ENCODE results near the gene DNAH14.
"Not testable (repeated sequence)": the region's sequence is repeated elsewhere in the genome, so short reads cannot be mapped to it uniquely, and the experiment has no call there.

The DNAH14 gene

DNA sequence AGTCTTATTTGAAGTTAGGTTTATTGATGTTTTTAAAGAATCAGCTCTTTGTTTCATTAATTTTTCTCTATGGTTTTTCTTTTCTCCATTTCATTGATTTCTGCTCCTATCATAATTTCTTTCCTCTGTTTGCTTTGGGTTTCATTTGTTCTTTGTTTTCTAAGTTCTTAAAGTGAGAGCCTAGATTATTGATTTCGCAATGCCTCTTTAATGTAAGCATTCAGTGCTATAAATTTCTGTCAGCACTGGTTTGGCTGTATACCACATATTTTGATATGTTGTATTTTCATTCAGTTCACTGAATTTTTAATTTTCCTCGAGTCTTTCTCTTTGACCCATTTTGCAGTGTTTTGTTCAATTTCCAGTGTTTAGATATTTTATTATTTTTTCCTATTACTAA is 68.7 kb downstream of the DNAH14 start:
- no peak for DNase-seq (ENCODE audit: low read depth)

DNA sequence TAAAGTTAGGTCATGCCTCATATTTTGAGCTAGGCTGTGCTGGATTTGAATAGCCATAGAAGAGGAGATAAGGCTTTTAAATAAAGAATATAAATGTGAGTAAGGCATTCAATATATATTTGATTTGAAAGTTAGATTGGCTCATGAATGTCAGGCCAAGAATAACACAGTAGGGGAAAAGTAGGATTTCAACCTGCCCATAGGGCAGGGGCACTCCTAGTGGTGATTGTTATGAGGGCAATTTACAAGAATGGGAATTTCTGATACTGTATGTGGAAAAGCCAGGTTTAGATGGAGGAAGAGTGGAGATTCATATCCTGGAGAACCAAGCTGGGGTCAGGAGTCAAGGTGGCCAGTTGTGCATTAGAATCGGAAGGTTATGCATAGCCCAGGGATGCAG is 74.9 kb downstream of the DNAH14 start:
- DNase-seq (ENCODE audit: low read depth) = no peak

DNA sequence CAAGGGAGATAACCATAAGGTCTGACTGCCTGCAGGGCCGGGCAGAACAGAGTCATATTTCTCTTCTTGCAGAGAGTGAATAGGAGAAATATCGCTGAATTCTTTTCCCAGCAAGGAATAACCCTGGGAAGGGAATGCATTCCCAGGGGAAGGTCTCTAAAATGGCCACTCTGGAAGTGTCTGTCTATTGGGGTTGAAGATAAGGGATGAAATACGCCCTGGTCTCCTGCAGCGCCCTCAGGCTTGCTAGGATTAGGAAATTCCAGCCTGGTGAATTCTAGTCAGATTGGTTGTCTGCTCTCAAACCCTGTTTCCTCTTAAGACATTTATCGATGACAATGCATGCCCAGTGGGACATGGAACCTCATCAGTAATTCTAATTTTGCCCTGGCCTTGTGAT is 76.9 kb downstream of the DNAH14 start:
- DNase-seq (ENCODE audit: low read depth) = not testable (repeated sequence)

DNA sequence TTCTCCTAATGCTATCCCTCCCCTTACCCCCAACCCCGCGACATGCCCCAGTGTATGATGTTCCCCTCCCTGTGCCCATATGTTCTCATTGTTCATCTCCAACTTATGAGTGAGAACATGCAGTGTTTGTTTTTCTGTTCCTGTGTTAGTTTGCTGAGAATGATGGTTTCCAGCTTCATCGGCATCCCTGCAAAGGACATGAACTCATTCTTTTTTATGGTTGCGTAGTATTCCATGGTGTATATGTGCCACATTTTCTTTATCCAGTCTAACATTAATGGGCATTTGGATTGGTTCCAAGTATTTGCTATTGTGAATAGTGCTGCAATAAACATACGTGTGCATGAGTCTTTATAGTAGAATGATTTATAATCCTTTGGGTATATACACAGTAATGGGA is 78.6 kb downstream of the DNAH14 start:
- DNase-seq (ENCODE audit: low read depth) = not testable (repeated sequence)

DNA sequence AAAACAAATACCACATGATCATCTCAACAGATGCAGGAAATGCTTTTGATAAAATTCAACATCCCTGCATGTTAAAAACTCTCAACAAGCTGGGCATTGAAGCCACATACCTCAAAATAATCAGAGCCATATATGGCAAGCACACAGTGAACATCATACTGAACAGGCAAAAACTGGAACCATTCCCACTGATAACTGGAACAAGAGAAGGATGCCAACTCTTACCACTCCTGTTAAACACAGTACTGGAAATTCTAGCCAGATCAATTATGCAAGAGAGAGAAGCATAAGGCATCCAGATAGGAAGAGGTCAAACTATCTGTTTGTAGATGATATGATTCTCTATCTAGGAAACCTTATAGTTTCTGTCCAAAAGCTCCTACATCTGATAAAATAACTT is 91.6 kb downstream of the DNAH14 start:
- no peak for DNase-seq (ENCODE audit: low read depth)

DNA sequence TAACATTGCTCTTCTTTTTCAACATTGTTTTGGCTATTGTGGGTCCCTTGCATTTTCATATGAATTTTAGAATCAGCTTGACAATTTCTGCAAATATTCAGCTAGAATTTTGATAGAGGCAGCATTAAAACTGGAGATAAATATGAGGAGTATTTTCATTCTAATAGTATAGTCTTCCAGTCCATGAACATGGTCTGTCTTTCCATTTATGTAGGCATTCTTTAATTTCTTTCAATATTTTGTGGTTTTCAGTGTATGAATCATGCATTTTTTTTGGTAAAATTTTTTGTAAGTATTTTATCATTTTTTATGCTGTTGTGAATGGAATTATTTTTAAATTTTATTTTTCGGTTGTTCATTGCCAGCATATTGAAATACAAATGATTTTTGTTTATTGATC is 97.2 kb downstream of the DNAH14 start:
- no peak for DNase-seq (ENCODE audit: low read depth)

DNA sequence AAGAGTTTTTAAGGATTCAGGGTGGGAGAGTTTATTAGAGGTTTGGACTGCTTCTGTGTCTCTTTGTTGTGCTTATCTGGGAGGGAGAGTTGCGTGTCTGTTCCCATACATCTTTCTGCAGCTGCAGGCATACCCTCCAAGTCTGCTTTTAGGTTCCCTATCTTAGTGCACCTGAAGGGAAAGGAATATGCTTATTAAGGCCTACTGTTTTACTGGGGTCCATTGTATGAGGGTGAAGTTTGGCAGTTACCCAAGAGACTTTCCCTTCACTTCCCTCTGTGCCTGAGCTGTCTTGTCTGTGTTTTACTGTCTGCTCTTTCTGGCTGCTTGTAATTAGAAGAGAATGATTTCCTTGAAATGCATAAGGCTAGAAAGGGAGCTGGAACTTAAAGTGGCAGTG is 107.0 kb downstream of the DNAH14 start:
- not testable (repeated sequence) for DNase-seq (ENCODE audit: low read depth)

DNA sequence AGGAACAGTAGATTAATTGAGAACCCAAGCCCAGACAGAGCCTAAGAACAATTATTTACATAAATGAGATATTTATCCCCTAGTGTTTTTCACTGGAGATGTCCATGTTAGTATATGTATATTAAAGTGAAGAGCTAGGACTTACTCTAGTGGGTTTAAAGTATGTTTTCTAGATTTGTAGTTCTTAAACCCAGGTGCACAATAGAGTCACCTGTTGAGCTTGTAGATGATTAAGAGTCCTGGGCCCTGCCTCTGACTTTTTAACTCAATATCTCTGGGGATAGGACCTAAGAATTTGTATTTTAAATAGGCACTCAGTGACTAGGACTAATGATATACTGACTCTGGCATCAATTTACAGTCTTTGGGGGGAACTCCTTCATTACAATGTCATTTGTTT is 112.8 kb downstream of the DNAH14 start:
- DNase-seq (ENCODE audit: low read depth) = no peak

DNA sequence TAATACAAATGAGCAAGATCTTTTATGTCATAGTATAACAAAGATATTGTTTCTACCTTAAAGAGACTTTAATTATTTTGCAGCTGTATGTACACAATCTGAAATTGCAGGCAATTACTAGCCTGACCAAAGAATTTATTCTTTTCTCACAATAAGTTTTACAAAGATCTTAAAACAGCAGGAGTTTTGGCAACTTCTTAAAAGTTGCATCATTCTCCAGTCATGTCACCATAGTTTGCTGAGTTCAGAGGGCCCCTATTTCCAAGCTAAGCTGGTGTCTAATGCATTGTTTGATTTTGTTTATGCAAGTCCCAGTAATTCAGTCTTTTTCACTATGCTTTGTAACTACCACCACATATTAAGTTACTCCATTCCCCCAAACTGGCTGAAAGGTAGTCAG is 114.8 kb downstream of the DNAH14 start:
- no peak for DNase-seq (ENCODE audit: low read depth)

DNA sequence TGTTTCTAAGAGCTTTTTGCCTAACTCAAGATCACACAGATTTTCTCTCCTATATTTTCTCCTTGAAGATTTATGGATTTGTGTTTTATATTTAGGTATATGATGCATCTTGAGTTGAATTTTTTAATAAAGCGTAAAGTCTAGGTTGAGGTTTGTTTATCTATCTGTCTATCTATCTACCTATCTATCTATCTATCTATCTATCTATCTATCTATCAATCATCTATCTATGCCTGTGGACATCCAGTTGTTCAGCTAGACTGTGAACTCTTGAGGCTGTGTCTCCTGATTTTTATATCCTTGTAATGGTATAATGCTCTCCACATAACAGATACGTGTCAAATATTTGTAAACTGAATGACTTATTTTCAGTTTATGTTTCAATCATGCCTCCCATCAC is 120.1 kb downstream of the DNAH14 start:
- no peak for DNase-seq (ENCODE audit: low read depth)

DNA sequence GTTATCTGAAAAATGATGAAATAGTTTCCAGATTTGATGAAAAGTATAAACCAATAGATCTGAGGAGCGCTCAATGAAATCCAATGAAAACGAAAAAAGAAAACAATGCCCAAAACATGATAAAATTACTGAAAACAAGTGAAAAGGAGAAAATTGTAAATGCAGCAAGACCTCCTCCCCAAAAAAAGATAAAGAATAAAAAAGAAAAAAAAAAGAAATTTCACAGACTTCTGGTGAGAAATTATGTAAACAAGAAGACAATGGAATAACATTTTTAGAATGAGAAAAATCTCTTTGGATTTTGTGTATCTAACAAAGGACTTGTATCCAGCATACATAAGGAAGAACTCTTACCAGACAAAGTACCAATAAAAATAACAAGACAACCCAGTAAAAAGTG is 134.2 kb downstream of the DNAH14 start:
- DNase-seq (ENCODE audit: low read depth) = no peak

DNA sequence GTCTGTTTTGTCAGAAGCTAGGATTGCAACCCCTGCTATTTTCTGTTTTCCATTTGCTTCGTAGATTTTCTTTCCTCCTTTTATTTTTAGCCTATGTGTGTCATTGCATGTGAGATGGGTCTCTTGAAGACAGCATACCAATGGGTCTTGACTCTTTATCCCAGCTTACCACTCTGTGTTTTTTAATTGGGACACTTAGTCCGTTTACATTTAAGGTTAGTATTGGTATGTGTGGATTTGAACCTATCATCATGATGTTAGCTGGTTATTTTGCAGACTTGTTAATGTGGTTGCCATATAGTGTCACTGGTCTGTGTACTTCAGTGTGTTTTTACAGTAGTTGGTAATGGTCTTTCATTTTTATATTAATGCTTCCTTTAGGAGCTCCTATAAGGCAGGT is 141.5 kb downstream of the DNAH14 start:
- no peak for DNase-seq (ENCODE audit: low read depth)

DNA sequence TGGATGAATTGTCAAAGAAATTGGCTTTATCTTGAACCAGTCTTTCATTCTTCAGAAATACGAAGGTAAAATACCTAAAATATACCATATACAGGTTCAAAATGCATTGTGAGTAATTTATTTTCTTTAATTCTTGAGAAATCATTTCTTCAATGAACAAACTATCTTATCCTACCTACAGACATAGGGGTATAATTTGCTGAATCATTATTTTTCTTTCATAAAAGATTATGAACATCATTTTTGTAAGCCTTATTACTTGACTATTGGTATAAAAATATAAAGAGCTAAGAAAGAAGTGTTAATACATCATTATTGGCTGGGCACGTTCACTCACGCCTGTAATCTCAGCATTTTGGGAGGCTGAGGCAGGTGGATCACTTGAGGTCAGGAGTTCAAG is 167.7 kb downstream of the DNAH14 start:
- no peak for DNase-seq (ENCODE audit: low read depth)

DNA sequence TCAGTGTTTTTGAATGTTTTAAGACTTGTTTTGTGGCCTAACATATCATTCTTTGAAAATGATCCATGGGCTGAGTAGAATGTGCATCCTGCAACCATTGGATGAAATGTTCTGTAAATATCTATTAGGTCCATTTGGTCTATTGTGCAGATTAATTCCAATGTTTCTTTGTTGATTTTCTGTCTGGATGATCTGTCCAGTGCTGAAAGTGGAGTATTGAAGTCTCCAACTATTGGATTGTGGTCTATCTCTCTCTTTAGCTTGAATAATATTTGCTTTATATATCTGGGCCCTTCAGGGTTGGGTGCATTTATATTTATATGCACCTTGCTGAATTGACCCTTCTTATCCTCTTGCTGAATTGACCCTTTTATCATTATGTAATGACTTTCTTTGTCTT is 181.5 kb downstream of the DNAH14 start:
- no peak for DNase-seq (ENCODE audit: low read depth)

DNA sequence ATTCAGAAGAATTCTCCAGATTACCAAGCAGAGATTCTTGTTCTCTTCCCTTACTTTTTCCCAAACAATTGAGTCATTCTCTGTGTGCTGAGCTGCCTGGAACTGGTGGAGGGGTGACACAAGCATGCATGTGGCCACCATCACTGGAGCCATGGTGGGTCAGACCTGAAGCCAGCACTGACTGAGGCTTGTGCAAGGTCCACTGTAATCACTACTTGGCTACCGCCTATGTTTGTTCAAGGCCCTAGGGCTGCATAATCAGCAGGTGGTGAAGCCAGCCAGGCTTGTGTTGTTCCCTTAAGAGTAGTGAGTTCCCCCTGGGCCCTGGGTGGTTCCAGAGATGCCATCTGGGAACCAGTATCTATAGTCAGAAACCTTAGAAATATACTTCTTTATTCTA is 183.8 kb downstream of the DNAH14 start:
- no peak for DNase-seq (ENCODE audit: low read depth)

DNA sequence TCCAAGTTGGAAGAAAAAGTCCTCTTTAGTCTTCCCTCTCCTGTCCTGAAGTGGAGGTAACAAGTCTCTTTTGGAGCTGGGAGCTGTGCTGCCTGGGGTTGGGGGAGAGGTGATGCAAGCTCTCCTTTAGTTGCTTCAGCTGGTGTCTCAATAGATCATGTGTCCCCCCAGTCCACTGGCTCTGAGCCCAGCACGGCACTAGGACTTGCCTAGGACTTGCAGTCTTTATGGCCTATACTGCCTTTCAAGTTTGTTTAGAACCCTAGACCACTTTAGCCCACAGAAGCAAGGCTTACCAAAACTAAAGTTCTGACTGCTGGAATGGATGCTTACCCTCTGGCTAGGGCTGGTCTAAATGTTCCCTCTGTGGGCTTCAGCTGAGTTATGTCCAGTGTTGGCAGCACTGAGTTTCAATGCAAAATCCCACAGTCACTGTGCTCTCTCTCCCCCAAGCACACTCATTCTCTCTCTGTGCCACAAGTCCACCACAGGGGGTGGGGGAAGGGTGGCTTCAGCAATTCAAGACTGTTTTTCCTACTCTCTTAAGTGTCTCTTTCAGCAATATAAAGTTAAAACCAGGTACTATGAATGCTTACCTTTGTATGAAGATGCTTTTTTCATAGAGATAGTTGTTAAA is 185.0 kb downstream of the DNAH14 start:
- no peak for DNase-seq (ENCODE audit: low read depth)

DNA sequence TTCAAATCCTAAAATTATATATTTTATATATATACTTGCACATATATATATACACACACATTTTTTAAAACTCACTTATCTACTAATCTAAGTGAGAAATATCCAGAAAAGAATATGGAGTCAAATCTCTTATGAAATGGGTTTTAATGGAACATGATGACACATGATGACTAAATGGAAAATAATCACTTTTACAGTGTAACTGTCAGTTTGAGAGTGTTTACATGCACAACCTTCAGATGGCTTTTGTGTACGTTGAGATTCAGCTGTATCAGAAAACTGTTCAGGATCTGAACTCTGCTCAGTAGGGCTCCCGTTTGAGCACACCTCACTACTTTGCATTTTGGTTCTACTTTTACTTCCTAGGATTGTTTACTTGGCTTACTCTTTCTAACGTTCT is 189.8 kb downstream of the DNAH14 start:
- no peak for DNase-seq (ENCODE audit: low read depth)

DNA sequence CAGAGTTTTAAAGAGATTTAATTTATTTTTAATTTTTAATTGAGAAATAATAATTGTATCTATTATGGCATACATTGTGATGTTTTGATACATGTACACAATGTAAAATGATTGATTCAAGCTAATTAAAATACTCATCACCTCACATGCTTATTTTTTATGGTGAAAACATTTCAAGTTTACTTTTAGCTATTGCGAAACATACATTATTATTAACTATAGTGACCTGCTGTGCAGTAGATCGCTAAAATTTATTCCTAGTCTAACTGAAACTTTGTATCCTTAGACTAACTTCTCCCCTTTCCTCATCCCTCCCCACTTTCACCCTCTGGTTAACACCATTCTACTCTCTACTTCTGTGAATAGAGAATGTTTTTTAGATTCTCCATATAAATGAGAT is 191.6 kb downstream of the DNAH14 start:
- no peak for DNase-seq (ENCODE audit: low read depth)

DNA sequence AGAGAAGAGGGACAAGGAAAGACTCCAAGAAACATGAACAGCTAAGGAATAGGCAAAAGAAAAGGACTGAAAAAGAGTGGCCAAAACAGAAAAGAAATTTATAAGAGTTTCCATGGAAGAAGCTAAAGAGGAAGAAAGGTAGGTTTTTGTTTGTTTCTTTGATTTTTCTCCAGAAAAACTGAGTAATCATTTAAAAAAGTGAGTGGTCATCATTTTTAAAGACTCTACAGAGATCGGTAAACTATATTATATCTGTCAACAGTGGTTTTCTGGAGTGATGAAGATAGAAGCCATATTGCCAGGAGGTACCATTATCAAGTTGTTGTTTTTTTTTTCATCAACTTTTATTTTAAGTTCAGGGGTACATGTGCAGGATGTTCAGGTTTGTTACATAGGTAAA is 202.4 kb downstream of the DNAH14 start:
- DNase-seq (ENCODE audit: low read depth) = no peak

DNA sequence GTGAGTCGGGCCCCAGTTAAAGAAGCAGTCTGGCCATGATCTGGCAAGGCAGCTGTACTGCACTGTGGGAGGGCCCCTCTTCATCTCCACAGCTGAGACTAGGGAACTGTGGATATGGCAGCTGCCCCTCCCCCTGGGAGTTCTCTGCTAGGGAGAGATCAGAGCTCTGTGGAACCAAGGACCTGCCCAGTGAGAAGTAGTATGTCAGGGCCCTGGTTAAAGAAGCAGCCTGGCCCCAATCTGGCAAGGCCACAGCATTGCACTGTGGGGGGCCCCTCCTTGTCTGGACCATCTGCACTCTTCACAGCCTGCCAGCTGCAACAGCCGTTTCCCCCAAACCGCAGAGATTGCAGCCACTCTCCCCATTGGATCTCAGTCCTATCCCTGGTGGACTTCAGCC is 208.5 kb downstream of the DNAH14 start:
- no peak for DNase-seq (ENCODE audit: low read depth)

DNA sequence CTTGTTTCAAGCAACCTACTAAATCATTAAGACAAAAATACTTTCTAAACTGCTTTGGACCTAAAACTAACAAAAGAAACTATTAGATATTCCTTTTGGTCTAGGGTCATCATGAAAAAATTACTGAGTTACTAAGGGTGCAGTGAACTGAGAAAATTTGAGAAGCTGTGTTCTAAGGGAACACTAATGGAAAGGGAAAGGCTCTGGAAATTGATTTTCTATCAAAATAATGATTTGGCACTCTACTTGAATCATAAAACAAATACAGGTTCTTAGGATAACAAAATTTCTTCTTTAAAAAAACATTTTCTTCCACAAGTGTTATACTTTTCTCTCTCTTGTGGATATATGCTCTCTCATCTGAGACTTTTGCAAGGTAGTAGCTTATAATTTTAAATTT is 213.5 kb downstream of the DNAH14 start:
- no peak for DNase-seq (ENCODE audit: low read depth)

DNA sequence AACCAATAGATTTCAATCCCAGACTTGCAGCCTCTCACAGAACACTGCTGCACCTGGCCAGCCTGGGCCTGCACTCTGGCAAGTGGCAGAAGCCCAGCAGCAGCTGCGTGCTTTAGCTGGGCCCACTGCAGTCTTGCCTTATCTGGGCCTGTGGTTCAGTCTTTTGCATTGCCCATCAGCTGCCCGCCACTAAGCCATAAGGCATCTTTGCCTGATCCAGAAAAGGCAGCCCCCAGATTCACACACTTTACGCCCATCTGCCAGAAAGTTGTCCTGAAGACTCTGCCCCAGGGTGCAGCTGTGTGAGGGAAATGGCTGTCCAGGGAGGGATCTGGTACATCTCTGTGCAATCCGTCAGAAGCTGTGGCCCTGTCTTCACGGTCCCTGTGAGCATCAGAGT is 217.0 kb downstream of the DNAH14 start:
- no peak for DNase-seq (ENCODE audit: low read depth)

DNA sequence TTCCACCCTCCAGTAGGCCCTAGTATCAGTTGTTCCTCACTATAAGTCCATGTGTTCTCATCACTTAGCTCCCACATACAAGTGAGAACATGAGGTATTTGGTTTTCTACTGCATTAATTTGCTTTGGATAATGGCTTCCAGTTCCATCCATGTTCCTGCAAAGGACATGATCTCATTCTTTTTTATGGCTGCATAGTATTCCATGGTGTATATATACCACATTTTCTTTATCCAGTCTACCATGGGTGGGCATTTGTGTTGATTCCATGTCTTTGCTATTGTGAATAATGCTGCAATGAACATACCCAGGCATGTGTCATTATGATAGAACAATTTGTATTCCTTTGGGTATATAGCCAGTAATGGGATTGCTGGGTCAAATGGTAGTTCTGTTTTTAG is 218.3 kb downstream of the DNAH14 start:
- not testable (repeated sequence) for DNase-seq (ENCODE audit: low read depth)

DNA sequence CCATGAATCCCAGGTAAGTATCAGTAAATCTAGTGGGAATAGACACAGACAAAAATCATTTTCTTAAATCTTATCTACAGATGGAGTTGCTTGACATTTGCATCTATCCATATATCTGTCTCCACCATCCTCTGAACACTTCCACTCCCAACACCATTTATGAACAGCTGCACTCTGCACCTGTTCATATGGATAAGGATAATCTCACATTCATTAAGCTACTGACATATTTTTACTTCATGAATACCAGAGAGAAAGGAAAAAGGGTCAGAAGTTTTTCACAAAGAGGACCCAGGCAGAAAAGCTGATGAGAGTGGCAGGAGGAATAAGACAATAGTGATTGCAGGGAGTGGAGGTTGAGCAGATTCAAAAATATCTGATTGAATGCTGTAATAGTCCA is 222.6 kb downstream of the DNAH14 start:
- DNase-seq (ENCODE audit: low read depth) = no peak

DNA sequence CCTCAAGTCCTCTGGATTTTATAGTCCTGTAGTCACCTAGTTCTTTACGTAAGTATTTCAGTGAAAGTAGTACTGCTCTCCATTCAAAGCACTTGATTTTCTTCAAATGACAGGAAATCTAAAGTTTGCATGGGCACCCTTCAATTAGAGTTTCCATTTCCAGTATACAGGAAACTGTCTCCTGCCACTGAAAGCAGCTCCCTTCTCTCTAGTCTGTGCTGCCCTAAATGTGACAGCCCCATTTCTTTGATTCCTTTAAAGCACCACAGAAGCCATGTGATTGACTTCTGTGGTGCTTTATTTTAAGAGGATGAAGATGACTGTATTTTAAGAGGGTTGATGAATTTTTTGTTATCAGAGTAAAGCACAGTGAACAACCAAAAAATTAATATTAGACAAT is 226.1 kb downstream of the DNAH14 start:
- no peak for DNase-seq (ENCODE audit: low read depth)

Data from stimulated activated CD8-positive, alpha-beta memory T cell treated with anti-CD3 and anti-CD28 coated beads, Interleukin-4, amount 100 ng/mL, for 24 hours (primary cell).